Measurements from ENCODE around the gene SMYD2.

- TF ChIP-seq CTCF (IDR thresholded peaks at IDR 0.05) (no peak), POLR2A (IDR thresholded peaks at IDR 0.05) (no peak)
Observed at GRCh38 chr1:214310777-214311690, 30.1 kb downstream of the SMYD2 start.
